Astrocyte (in vitro differentiated cells and primary cell): ENCODE measurements around the gene MAPK10.

Source experiments
- EZH2 ChIP-seq: IDR thresholded peaks from 2 replicates; pipeline ENCODE4 v1.6.1; 2012; ENCODE audit warnings: mild to moderate bottlenecking, low read length, inconsistent platforms; ENCODE audit not compliant: insufficient read depth
- TF ChIP-seq, protein P1 (sequence below): IDR thresholded peaks from 2 replicates; pipeline ENCODE4 v1.5.1; 2011; ENCODE audit warnings: low read depth, mild to moderate bottlenecking, inconsistent platforms, low read length, moderate library complexity; ENCODE audit not compliant: insufficient read depth

GRCh38 chr4:86291180-86291579 is 68.7 kb downstream of the MAPK10 start:
- TF ChIP-seq, protein P1, sequence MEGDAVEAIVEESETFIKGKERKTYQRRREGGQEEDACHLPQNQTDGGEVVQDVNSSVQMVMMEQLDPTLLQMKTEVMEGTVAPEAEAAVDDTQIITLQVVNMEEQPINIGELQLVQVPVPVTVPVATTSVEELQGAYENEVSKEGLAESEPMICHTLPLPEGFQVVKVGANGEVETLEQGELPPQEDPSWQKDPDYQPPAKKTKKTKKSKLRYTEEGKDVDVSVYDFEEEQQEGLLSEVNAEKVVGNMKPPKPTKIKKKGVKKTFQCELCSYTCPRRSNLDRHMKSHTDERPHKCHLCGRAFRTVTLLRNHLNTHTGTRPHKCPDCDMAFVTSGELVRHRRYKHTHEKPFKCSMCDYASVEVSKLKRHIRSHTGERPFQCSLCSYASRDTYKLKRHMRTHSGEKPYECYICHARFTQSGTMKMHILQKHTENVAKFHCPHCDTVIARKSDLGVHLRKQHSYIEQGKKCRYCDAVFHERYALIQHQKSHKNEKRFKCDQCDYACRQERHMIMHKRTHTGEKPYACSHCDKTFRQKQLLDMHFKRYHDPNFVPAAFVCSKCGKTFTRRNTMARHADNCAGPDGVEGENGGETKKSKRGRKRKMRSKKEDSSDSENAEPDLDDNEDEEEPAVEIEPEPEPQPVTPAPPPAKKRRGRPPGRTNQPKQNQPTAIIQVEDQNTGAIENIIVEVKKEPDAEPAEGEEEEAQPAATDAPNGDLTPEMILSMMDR: no peak
- TF ChIP-seq EZH2: no peak
